HG03565 (cell line): ENCODE data around the gene SOBP.
A peak's percentile ranks its signal among the peaks of the same experiment; 100 is the strongest.

ENCODE experiments used
- ATAC-seq: cut with Tn5 transposase; IDR thresholded peaks from one replicate; pipeline ENCODE4 v1.9.1; 2021; ENCODE audit warnings: mild to moderate bottlenecking, moderate library complexity; ENCODE audit not compliant: unreplicated experiment

The SOBP gene

DNA sequence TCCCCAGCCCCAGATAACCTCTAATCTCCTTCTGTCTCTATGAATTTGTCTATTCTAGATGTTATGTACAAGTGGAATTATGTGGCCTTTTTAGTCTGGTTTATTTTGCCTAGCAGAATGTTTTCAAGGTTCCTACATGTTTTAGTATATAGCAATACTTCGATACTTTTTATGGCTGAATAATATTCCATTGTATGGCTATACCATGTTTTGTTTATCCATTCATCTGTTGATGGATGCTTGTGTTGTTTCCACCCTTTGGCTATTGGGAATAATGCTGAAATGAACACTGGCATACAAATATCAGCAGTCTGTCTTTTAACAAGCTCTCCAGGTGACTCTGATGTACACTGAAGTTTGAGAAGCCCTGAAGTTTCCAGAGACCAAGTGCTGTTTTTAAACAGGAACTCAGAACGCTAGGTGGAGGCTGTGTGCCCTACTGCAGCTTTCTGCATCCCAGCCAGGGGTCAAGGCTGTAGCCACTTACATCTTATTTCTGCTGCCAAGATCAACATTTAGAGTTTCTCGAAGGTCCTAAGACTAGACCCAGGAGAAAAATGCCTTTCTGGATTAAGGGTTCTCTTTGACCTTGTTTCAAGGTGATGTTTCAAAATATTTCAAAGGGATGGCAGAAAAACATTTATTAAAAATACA is 123.0 kb downstream of the SOBP start:
- ATAC-seq: no peak

DNA sequence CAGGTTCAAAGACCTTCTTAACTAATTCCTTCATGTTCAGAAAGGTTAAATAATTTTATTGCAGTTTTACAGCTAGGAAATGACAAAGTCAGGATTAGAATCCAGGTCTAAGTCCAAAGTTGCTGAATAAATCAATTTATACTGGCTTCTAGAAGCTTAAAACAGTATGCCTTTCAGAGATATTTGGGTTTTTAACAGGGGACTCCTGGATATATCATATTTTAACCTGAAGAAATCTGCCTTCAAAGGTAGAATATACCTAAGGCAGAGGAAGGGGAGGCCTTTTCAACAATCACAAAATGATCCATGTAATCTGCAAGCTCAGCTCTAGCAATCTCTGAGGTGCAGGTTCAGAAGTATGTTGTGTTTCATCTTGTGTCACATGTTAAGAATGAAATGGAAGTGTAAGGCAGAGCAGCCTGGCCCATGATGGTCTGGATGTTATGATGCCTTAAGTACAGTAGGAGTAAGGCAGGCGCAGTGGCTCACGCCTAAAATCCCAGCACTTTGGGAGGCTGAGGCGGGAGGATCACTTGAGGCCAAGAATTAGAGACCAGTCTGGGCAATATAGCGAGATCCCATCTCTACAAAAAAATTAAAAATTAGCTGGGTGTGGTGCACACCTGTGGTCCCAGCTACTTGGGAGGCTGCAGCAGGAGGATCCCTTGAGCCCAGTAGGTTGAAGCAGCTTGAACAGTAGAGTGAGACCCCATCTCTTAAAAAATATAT is 123.9 kb downstream of the SOBP start:
- no peak for ATAC-seq

DNA sequence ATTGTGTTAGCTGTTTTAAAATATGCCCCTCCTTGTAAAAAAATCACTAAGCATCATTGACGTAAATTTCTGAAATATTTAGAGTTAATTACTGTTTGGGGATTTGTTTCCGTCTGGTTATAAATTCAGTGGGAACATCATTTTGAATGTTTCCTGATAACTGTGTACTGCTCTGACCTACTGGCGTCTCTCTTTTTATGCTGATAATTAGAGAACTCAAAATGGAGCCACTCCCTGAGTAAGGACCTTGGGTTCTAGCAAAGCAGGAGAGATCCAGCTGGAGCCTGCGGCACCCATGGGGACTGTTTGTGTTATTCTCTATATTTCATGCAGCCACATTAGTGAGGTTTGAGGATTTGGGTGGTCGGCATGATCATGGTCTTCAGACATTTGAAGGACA is 124.9 kb downstream of the SOBP start:
- no peak for ATAC-seq

DNA sequence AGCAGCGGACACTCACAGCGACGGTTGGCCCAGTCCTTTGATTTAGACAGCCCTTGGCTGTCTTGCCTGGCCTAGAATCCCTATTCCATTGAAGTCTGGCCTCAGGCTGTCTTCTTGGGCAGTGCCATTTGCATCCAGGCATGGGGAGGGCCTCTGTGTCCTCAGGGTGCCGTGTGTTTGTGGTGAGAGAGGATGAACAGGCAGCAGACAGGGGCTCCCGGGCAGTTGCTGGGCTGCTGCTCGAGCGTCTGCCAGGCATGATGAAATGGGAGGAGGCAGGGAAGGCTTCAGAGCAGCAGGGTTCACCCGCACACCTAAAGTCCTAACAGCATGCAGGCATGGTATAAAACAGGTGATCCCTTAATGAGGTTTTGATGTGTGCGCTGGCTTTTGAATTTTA is 126.9 kb downstream of the SOBP start:
- no peak for ATAC-seq

DNA sequence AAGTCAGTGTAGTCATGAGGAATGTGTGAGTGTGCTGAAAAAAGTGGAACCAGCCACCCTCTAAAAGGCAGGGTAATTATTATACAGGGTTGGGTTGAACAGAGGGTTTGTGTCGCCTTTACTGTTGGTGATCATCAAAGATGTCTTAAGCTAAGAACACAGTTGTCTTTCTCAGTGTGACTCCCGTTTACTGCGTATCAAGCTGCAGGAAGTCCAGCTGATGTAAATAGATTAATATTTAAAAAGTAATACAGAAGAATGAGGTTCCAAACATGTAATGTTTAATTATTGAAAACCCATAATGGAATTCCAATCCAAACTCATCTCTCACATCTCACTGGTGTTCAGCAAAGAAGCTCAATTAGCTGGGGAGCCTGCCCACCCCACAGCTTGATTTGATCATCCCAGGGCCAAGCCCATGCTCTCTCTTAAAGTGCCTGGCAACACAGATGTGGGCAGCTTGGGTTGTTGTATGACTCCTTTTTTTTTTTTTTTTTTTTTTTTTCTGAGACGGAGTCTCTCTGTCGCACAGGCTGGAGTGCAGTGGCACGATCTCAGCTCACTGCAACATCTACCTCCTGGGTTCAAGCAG is 127.5 kb downstream of the SOBP start:
- ATAC-seq: no peak

DNA sequence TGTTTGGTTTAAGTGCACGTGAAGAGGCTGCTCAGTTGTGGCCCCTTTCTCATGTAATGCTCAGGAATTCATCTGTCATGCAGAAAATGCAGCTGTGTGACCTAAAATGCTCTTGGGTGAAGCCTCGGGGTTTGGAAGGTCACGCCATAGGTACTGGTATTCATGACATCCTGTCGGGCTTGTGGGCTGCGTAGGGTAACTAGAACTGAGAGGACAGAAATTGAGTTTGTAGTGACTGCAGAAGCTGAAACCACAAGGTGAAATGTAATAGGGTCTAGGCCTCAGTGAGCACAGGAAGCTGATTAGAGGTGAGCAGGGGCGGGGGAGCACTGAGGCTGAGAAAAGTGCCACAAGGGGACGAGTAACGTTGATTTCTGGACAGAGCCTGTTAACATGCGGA is 128.8 kb downstream of the SOBP start:
- ATAC-seq: peak; percentile 98

DNA sequence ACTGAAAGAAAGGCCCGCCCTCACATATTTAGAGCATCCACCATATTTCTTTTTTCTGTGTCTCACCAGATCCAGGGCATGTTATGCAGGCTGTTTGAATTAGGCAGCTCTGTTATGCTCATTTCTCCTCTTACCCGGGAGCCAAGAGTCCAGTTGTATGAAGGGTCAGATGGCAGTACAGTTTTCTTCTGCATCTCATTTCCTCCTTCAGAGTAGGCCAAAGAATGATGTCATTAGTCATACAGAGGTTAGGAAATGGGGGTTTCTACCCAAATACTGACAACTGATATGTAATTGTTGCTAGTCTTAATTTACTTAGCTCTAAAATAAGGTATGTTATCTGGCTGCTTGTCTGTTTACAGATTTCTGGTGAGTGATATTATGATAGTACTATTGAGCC is 130.8 kb downstream of the SOBP start:
- ATAC-seq: no peak

DNA sequence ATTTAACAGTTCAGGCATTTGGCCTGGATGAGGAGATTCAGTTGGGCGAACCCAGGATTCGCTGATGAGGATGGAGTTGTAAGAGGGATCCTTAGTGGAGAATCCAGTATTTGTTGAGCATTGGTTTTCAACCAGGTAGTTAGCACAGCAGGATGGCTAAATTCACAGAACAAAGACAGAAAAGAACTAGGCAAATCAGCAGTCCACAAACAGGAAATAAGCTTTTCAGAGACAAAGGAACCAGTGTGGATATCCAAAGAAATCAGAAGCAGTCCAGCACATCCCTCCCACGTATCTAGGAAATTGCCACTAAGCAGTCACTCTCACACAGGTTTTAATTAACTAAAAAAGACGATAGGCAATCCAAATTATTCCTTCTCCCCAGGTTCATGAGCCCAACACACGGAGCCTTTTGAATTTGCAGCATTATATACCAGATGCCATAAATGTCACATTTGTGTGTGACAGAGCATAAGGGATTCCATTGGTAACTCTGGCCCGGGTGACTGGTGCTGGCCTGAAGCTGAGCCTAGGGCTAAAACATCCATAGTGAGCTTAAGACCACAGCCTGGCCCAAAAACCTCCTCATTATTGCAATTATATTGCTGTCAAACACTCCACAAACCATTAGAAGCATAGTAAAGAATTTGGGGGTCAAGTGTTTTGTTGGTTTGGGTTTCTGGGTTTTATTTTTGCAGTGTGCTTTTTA is 131.5 kb downstream of the SOBP start:
- no peak for ATAC-seq

DNA sequence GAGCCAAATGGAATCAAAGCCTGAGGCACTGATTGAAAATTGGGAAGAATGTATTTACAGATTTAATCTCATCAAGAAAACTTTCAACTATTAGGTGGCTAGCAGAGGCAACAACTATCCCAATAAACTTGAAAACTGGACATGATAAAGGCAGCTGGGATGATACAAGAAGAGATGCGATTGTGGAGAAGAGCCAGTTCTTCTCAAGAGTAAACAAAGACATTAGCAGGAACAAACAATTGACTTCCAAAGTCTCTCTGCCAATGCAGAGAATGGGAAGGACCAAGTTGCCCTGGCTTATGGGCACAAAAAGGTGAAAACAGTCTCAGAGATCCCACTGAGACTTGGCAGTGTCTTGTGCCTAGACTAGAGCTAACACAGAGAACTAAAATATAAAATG is 132.4 kb downstream of the SOBP start:
- no peak for ATAC-seq

DNA sequence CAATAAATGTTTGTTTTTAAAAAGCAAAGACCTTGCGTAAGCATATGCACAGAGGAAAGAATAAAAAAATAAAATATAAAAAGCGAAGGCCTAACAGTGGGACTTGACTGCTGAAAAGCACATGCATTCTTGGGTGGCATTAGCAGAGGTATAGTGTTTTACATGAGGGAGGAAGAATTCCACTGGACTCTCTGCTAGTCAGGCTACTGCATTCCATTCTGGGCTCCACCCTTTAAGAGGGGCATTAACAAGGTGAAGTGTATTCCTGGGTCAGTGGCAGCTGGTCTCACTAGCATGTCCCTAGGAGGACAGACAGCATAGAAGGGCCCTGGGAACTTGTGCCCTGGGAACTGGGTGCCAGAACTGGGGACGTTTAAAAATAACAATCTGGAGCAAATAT is 134.1 kb downstream of the SOBP start:
- no peak for ATAC-seq

DNA sequence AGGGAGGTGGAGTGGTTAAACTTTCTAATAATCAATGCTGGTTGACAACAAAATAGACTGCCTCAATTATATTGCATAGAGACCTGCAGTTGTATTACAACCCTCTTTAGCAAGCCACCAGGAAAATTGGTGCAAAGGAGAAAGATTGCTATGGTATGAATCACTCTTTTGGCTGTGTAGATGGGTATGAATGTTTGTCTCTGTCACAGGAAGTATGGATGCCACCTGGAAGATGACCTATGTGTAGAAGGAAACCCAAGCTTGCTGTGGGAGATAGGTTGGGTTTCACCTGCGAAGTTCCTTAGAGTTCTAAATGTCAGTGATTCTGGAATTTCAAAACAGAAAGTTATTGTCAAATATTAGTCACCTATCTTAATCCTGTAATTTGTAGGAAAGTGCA is 134.6 kb downstream of the SOBP start:
- no peak for ATAC-seq

DNA sequence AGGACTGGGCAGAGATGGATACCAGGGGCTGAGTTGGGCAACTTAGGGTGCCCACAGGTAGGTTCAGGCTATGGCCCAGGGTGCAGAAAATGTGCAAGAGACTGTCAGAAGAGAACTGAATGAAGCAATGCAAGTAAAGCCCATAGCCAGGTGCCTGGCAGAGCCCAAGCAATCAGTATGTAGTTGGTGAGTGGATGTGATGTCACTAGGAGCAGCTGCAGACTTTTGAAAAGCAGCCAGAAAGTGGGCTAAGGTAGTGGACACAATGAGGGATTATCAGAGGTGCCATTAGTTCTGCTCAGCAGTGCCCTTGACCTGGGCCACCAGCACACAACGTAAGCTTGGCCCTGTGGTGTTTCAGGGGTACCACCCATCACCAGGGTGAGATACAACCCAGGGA is 135.3 kb downstream of the SOBP start:
- no peak for ATAC-seq

DNA sequence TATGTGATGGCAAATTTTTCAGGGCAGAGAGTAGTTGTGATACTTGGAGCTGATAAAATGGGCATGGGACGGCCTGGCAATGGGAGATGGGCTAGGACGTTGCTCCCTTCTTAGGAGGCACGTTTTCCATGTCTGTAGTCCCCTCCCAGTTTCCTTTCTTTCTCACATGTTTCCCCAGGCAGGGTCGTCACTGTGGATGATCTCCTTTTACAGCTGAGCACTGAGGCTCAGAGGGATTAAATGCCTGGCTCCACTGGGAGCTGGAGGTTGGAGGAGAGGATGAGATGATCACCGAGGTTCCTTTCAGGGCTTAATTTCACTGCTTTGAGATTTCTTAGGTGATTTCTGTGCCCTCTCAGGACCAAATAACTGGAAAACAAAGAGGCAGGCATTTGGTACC is 136.7 kb downstream of the SOBP start:
- ATAC-seq: no peak

DNA sequence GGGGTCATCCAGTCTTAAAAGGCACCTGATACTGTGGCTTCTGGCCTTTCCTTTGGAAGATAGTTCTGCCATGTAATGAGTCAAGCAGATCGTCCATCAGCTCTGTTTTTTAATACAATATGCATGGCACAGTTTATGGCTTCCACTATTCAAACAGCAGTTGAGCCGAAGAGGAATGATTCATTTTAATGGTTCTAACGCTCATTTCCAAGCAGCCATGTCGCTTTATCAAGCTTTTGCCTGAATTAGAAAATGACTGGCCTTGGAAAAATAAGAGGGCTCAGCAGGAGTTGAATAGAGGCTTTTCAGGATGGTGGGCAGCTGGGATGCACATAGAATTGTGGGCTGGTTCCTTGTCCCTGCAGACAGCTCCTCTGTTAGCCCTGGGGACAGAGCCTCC is 138.1 kb downstream of the SOBP start:
- ATAC-seq: no peak

DNA sequence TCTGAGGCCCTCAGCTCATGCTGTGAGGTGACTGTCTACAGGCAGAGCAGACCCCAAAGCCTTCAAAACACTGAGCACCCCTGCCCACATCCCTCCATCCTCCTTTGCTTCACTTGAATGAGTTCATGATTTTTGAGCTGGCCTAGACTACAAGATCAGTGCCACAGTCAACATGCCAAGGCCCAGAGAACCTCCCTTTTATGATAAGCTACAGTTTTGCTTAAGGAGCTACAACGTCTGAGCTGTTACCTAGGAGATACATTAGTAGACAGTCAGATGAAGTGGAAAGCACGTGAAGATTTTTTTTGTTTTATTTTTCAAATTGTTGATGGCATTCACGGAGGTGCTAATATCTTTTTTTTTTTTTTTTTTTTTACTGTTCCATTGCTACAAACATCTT is 139.0 kb downstream of the SOBP start:
- ATAC-seq: no peak

DNA sequence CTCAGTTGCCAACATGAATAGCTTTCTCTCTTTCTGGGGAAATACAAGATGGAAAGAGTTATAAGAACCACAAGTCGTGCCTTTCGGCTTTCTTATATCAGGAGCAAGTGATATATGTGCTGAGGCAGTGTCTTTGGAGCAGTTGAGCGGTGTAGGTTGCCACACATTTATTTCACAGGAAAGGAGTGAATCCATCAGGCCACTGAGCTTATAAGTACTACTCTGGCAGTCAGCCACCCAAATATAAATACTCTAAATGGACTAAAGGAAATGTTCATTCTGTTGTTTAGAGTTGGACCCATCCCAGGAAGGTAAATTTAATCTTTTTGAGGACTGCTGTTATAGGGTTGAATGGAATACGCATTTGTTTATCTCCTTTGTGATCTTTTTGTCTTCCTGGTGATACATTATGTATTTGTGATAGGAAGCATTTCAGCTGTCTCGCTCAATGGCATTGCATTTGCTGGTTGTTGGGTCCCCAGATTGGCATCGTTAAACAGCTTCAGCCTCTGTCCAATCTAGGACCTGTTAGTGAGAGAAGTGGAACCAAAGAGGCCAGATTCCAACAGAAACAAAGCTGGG is 139.7 kb downstream of the SOBP start:
- no peak for ATAC-seq

DNA sequence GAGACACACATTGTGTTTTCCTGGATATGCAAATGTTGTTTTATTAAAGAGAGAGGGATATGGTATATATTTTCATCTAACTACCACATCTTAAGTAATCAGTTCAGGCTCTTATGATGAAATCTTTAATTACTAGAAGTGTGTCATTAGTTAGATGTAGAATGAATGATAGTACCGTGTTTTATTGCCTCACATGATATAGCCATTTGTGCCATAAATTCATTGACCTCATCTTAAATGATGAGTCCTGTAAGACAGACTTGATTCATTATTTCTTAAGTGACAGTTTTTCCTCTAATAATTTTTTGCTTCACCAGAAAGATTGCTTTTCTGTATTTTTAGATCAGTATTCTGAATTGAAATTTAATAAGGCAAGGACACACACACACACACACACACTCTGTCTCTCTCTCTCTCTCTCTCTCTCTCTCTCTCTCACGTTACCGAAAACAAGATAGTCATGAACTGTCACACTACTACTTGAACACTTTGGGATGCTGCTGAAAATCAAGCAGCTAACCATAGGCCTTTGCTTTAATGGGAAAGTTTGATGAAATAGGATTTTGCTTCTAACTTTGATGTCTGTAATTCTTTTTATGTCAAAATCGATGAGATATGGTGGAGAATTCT is 140.5 kb downstream of the SOBP start:
- no peak for ATAC-seq

DNA sequence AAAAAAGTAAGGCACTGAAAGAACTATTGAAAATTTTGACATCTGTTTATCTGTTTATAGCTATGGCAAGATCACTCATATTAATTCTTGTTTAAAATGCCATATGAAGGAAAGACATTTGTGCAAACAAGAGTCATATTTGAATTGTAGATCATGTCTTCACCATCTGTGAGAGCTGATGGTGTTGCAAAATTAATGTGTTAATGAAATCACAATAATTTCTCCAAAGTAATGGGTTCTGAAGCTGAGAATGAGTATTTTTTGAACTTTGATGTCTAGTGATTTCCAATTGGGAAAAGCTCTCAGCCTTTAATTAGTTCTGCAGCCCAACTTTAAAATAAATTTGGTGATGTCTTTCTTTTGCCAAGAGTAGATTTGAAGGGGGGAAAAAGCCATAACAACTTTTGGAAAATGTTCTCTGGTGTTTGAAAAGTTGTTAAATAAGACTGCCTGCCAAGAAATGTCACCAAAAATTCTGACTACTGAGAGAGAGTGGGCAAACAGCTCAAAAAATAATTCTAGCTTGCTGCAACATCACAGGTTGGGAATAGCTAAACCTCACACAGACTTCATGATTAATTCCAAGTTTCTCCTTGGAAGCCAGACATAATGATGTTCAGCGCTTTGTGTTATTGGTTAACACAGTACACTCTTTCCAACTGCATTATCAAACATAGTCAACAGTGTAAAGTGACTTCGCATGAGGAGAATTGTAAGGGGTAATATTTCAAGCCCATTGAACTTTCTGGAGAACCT is 142.6 kb downstream of the SOBP start:
- no peak for ATAC-seq

DNA sequence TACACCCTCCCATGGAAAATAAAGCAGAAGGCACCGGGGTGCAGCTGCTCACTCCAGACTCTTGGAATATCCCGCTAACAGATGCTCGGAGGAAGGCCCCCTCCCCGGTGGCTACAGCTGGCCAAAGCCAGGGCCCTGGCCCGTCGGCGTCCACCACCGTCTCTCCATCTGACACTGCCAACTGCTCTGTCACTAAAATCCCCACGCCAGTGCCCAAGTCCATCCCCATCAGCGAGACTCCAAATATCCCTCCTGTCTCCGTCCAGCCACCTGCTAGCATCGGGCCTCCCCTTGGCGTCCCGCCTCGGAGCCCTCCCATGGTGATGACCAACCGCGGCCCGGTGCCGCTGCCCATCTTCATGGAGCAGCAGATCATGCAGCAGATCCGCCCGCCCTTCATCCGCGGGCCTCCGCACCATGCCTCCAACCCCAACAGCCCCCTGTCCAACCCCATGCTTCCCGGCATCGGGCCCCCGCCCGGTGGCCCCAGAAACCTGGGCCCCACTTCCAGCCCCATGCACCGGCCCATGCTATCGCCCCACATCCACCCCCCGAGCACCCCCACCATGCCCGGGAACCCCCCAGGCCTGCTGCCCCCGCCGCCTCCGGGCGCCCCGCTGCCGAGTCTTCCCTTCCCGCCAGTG is 143.9 kb downstream of the SOBP start:
- ATAC-seq: no peak
